ENCODE data around the gene CPA2. TPM values are rescaled to one million over a fixed set of nuclear protein-coding genes. Genes with fewer than 3 reads are reported as not detected.
"Not testable (repeated sequence)": the region's sequence is repeated elsewhere in the genome, so short reads cannot be mapped to it uniquely, and the experiment has no call there.

The CPA2 gene
- total RNA-seq, 1 donor from 2014 or later: 0.82 TPM

- Histone ChIP-seq H3K4me1 (no peaks in the 10 kb centered on the region), H4K20me1 (ENCODE audit: low read depth) (no peaks in the 10 kb centered on the region), H3K9ac (no peak overlapping the region), H2AFZ (replicated peaks) (no peak overlapping the region), H3K4me2 (no peak overlapping the region), H3K27ac (no peak overlapping the region), H3K27me3 (no peaks in the 10 kb centered on the region), H3K79me2 (ENCODE audit: low read depth) (no peaks in the 10 kb centered on the region), H3K4me3 (no peak overlapping the region), H3F3A (ENCODE audit: low read depth) (peaks cover 4% of the 10 kb centered on the region), H3K9me3 (ENCODE audit: low read depth) (no peaks in the 10 kb centered on the region), H3K36me3 (no peaks in the 10 kb centered on the region)
- DNase-seq (ENCODE audit: low spot score): no peak
- Mint-ChIP-seq H3K4me3 (no peak overlapping the region), H3K27ac (no peak overlapping the region), H3K4me1 (peaks cover 6% of the 10 kb centered on the region), H3K36me3 (no peaks in the 10 kb centered on the region), H3K27me3 (ENCODE audit: insufficient read depth, low read depth) (no peaks in the 10 kb centered on the region), H3K9me3 (peaks cover 8% of the 10 kb centered on the region)
- TF ChIP-seq CTCF (IDR thresholded peaks at IDR 0.05): no peak
- no peak for TF ChIP-seq EZH2 (IDR thresholded peaks at IDR 0.05)
These were observed 26.4 kb upstream of the CPA2 start for GRCh38 chr7:130240240-130240639.

DNA sequence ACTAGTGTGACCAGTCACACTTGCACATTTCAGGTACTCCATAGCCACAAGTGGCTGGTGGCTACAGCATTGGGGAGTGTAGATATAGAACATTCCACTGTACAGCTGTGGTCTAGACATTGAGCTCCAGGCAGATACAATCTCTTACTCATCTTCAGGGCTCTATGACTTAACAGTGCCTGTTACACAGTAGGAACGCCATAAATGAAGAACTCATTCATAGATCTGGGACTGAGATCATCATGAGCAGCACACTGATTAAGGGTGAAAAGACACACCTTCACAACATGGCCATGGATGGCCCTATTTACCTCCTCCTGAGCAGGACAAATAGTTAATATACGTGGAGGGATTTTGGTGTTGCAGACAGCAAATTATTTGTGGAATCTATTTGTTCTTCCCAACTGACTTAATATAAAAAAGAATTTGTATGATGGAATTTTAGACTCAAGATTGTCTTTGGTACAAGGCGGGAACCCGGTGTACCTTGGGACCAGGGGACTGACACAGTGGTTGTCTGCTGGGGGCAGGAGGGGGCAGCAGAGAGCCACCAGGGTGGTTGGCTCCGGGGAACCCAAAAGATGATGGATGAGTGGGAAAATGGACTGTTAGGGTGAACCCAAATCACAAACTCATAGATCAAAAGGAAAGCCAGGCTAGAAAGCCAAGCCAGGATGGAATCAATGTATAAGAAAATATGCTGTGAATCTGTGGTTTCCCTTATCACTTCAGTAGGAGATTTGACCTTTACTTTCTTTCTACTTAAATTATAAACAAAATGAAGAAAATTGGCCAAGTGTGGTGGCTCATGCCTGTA lies 24.3 kb upstream of the CPA2 start:
- Histone ChIP-seq H3K4me2 (no peak overlapping the region), H2AFZ (replicated peaks) (peak overlapping the region; percentile 65)
- peak overlapping the region; percentile 80 for H3K27ac Mint-ChIP-seq

GRCh38 chr7:130243486-130243885 lies 23.2 kb upstream of the CPA2 start:
- H3K27me3 ChIP-seq; H3K9me3 ChIP-seq (ENCODE audit: low read depth); H3K36me3 ChIP-seq; H3K4me3 ChIP-seq; H3K4me1 ChIP-seq; H3K27ac ChIP-seq; H3K4me1 Mint-ChIP-seq; H3K9ac ChIP-seq; H3F3A ChIP-seq (ENCODE audit: low read depth); DNase-seq (ENCODE audit: low spot score); H3K4me3 Mint-ChIP-seq; H3K27me3 Mint-ChIP-seq (ENCODE audit: insufficient read depth, low read depth); H3K79me2 ChIP-seq (ENCODE audit: low read depth); H3K4me2 ChIP-seq; H3K36me3 Mint-ChIP-seq; H4K20me1 ChIP-seq (ENCODE audit: low read depth): not testable (repeated sequence)
- Mint-ChIP-seq H3K9me3 (peaks cover 18% of the 10 kb centered on the region), H3K27ac (peak overlapping the region; percentile 37)
- H2AFZ ChIP-seq (replicated peaks): peak overlapping the region; percentile 63

More for the DNA sequence above, 24.3 kb upstream of the CPA2 start:
- Histone ChIP-seq H3K4me3 (no peak overlapping the region), H3K27ac (no peak overlapping the region), H3K79me2 (ENCODE audit: low read depth) (no peaks in the 10 kb centered on the region), H3F3A (ENCODE audit: low read depth) (peaks cover 4% of the 10 kb centered on the region), H3K9ac (no peak overlapping the region), H3K36me3 (no peaks in the 10 kb centered on the region), H3K9me3 (ENCODE audit: low read depth) (peaks cover 4% of the 10 kb centered on the region), H3K4me1 (no peaks in the 10 kb centered on the region), H4K20me1 (ENCODE audit: low read depth) (no peaks in the 10 kb centered on the region), H3K27me3 (no peaks in the 10 kb centered on the region)
- Mint-ChIP-seq H3K4me1 (peaks cover 3% of the 10 kb centered on the region), H3K27me3 (ENCODE audit: insufficient read depth, low read depth) (peaks cover 5% of the 10 kb centered on the region), H3K36me3 (no peaks in the 10 kb centered on the region), H3K4me3 (no peak overlapping the region), H3K9me3 (peaks cover 18% of the 10 kb centered on the region)
- TF ChIP-seq EZH2phosphoT487 (IDR thresholded peaks at IDR 0.05) (no peak), CTCF (IDR thresholded peaks at IDR 0.05) (peak; percentile 94)
- DNase-seq (ENCODE audit: low spot score): peak; percentile 74

GRCh38 chr7:130246491-130246890 lies 20.2 kb upstream of the CPA2 start:
- not testable (repeated sequence) for H3K4me1 Mint-ChIP-seq; H3K4me2 ChIP-seq; H3K36me3 ChIP-seq; H3K9ac ChIP-seq; H3K27ac Mint-ChIP-seq; H2AFZ ChIP-seq (replicated peaks); H3K27ac ChIP-seq; H4K20me1 ChIP-seq (ENCODE audit: low read depth); H3K4me1 ChIP-seq; H3K27me3 ChIP-seq; H3K9me3 ChIP-seq (ENCODE audit: low read depth); H3K36me3 Mint-ChIP-seq; H3F3A ChIP-seq (ENCODE audit: low read depth); H3K4me3 ChIP-seq; H3K79me2 ChIP-seq (ENCODE audit: low read depth); H3K4me3 Mint-ChIP-seq; DNase-seq (ENCODE audit: low spot score)
- peaks cover 22% of the 10 kb centered on the region for H3K9me3 Mint-ChIP-seq
- peaks cover 11% of the 10 kb centered on the region for H3K27me3 Mint-ChIP-seq (ENCODE audit: insufficient read depth, low read depth)

DNA sequence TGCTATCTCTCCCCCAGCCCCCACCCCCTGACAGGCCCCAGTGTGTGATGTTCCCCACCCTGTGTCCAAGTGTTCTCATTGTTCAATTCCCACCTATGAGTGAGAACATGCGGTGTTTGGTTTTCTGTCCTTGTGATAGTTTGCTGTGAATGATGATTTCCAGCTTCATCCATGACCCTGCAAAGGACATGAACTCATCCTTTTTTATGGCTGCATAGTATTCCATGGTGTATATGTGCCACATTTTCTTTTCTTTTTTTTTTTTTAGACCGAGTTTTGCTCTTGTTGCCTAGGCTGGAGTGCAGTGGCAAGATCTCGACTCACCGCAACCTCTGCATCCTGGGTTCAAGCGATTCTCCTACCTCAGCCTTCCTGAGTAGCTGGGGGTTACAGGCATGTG lies 17.8 kb upstream of the CPA2 start:
- H2AFZ ChIP-seq (replicated peaks); H3K27me3 ChIP-seq; H3F3A ChIP-seq (ENCODE audit: low read depth); H3K9me3 ChIP-seq (ENCODE audit: low read depth); H3K4me3 Mint-ChIP-seq; H3K79me2 ChIP-seq (ENCODE audit: low read depth); H3K4me3 ChIP-seq; H3K4me1 Mint-ChIP-seq; H3K9ac ChIP-seq; H4K20me1 ChIP-seq (ENCODE audit: low read depth); H3K27ac Mint-ChIP-seq; H3K4me2 ChIP-seq; DNase-seq (ENCODE audit: low spot score); H3K36me3 ChIP-seq; H3K4me1 ChIP-seq; H3K36me3 Mint-ChIP-seq; H3K27ac ChIP-seq: not testable (repeated sequence)
- Mint-ChIP-seq H3K9me3 (peaks cover 33% of the 10 kb centered on the region), H3K27me3 (ENCODE audit: insufficient read depth, low read depth) (peaks cover 16% of the 10 kb centered on the region)

DNA sequence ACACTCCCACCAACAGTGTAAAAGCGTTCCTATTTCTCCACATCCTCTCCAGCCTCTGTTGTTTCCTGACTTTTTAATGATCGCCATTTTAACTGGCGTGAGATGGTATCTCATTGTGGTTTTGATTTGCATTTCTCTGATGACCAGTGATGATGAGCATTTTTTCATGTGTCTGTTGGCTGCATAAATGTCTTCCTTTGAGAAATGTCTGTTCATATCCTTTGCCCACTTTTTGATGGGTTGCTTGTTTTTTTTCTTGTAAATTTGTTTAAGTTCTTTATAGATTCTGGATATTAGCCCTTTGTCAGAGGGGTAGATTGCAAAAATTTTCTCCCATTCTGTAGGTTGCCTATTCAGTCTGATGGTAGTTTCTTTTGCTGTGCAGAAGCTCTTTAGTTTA lies 17.0 kb upstream of the CPA2 start:
- not testable (repeated sequence) for H4K20me1 ChIP-seq (ENCODE audit: low read depth); DNase-seq (ENCODE audit: low spot score); H2AFZ ChIP-seq (replicated peaks); H3K9ac ChIP-seq; H3K27ac ChIP-seq; H3K79me2 ChIP-seq (ENCODE audit: low read depth); H3K4me1 Mint-ChIP-seq; H3K36me3 Mint-ChIP-seq; H3K4me2 ChIP-seq; H3K4me1 ChIP-seq; H3K4me3 Mint-ChIP-seq; H3K9me3 ChIP-seq (ENCODE audit: low read depth); H3K36me3 ChIP-seq; H3K4me3 ChIP-seq; H3K27ac Mint-ChIP-seq; H3K27me3 ChIP-seq; H3F3A ChIP-seq (ENCODE audit: low read depth)
- H3K9me3 Mint-ChIP-seq: peaks cover 33% of the 10 kb centered on the region
- peaks cover 16% of the 10 kb centered on the region for H3K27me3 Mint-ChIP-seq (ENCODE audit: insufficient read depth, low read depth)
